ENCODE measurements around the gene EPM2A.

EPM2A gene

GRCh38 chr6:145588981-145589380 is 146.3 kb downstream of the EPM2A start:
- DNase-seq, result no peak

GRCh38 chr6:145587334-145587733 is 148.0 kb downstream of the EPM2A start:
- no peak for DNase-seq

GRCh38 chr6:145583753-145584152 is 151.6 kb downstream of the EPM2A start:
- no peak for DNase-seq

Data from amniotic stem cell (primary cell).